Thoracic aorta (tissue), 2 donors: ENCODE measurements around the gene EPN1. TPM values are rescaled to one million over a fixed set of nuclear protein-coding genes. Genes with fewer than 3 reads are reported as not detected.

Experiments
- ATAC-seq: fragments of 150-250 bp; one replicate; pipeline ENCODE4 v1.8.0; 2017; ENCODE audit warnings: low read depth; ENCODE audit not compliant: insufficient number of reproducible peaks, low FRiP score
- DNase-seq: peaks from one replicate; pipeline ENCODE4 v3.0.0-alpha.2; 2020; ENCODE audit warnings: low spot score
- H3K27ac ChIP-seq, 2 donors: fragments of 200-600 bp; sonication (generic); 1 replicate in 1 of 2; 2 replicates in 1 of 2; pipeline ENCODE4 v1.5.1; 2016; ENCODE audit warnings: mild to moderate bottlenecking in 2 of 2, moderate library complexity in 2 of 2
- H3K27me3 ChIP-seq: fragments of 200-600 bp; sonication (generic); replicated peaks from 2 replicates; pipeline ENCODE4 v1.6.0; 2016; ENCODE audit warnings: mild to moderate bottlenecking; ENCODE audit not compliant: insufficient read depth
- H3K36me3 ChIP-seq: fragments of 200-600 bp; sonication (generic); one replicate; pipeline ENCODE4 v1.5.1; 2016
- H3K4me1 ChIP-seq, 2 donors: fragments of 200-600 bp; sonication (generic); 1 replicate in 1 of 2; 2 replicates in 1 of 2; pipeline versions ENCODE4 v1.5.1 to v1.6.0; 2016; ENCODE audit warnings: low read depth in 2 of 2, mild to moderate bottlenecking in 1 of 2; ENCODE audit not compliant: control insufficient read depth in 1 of 2
- H3K4me3 ChIP-seq: fragments of 200-600 bp; sonication (generic); 2 replicates; pipeline ENCODE4 v1.5.1; 2016; ENCODE audit warnings: mild to moderate bottlenecking
- H3K9me3 ChIP-seq: fragments of 200-600 bp; sonication (generic); 2 replicates; pipeline ENCODE4 v1.5.1; 2016
- total RNA-seq, 2 donors: library from RNA; depleted of rRNA; stranded (reverse); fragments of >200 nt; gene quantifications; one replicate each; pipeline versions ENCODE4 v1.1.0 to v1.2.3, GENCODE V29; 2016
- TF ChIP-seq, protein P1 (sequence below): fragments of 200-600 bp; sonication (generic); IDR thresholded peaks from one replicate; pipeline ENCODE4 v1.5.1; 2019; ENCODE audit warnings: antibody characterized with exemption

Gene EPN1
- total RNA-seq, 2 donors from 2014 or later = 91.3 to 93.5 TPM

DNA sequence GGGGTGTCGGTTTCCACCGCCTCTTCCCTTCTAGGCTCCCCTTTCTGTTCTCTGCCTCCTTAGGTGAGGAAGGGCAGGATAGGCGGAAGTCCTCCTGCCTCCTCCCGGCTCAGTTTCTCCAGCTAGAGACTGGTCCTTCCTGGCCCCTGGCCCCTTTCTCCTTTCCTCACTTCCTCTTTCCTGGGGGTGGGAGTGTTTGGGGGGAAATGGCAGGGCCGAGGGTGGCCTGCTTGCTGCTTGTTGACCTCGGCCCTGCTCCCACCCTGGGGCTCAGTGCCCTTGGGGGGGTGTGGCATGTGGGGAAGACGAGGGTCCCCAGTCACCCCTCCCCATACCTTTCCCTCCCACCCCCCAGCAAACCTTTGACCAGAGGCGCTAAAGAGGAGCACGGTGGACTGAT, 15.2 kb upstream of the EPN1 start:
- H3K27ac ChIP-seq = no peak overlapping the region
- TF ChIP-seq, protein P1, sequence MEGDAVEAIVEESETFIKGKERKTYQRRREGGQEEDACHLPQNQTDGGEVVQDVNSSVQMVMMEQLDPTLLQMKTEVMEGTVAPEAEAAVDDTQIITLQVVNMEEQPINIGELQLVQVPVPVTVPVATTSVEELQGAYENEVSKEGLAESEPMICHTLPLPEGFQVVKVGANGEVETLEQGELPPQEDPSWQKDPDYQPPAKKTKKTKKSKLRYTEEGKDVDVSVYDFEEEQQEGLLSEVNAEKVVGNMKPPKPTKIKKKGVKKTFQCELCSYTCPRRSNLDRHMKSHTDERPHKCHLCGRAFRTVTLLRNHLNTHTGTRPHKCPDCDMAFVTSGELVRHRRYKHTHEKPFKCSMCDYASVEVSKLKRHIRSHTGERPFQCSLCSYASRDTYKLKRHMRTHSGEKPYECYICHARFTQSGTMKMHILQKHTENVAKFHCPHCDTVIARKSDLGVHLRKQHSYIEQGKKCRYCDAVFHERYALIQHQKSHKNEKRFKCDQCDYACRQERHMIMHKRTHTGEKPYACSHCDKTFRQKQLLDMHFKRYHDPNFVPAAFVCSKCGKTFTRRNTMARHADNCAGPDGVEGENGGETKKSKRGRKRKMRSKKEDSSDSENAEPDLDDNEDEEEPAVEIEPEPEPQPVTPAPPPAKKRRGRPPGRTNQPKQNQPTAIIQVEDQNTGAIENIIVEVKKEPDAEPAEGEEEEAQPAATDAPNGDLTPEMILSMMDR = no peak
- no peak overlapping the region for H3K4me3 ChIP-seq
- H3K4me1 ChIP-seq = peaks cover 34 to 38% of the 10 kb centered on the region in 2 donors
- no peaks in the 10 kb centered on the region for H3K9me3 ChIP-seq
- no peak for ATAC-seq
- H3K27me3 ChIP-seq = no peaks in the 10 kb centered on the region
- no peak for DNase-seq
- H3K36me3 ChIP-seq = peaks cover 57% of the 10 kb centered on the region

DNA sequence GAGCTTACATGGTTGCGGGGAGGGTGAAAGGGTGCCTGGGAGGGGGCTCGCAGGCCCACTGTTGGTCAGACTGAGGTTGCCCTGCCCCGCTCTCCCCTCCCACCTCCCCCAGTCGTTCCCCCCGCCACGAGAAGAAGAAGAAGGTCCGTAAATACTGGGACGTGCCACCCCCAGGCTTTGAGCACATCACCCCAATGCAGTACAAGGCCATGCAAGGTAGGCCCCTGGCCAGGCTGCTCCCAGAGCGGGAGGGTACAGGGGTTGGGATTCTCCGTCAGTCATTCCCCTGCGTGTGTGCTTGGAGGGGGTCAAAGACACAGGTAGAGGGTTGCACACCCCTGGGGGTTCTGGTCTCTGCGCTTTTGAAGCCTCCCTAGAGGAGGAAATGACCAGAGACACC, 14.6 kb upstream of the EPN1 start:
- DNase-seq (no peak), ATAC-seq (no peak)
- Histone ChIP-seq H3K27me3 (no peaks in the 10 kb centered on the region), H3K4me3 (no peak overlapping the region), H3K9me3 (no peaks in the 10 kb centered on the region), H3K27ac (no peak overlapping the region), H3K4me1 (peaks cover 34 to 38% of the 10 kb centered on the region in 2 donors), H3K36me3 (peaks cover 60% of the 10 kb centered on the region)
- TF ChIP-seq, protein P1 = no peak

DNA sequence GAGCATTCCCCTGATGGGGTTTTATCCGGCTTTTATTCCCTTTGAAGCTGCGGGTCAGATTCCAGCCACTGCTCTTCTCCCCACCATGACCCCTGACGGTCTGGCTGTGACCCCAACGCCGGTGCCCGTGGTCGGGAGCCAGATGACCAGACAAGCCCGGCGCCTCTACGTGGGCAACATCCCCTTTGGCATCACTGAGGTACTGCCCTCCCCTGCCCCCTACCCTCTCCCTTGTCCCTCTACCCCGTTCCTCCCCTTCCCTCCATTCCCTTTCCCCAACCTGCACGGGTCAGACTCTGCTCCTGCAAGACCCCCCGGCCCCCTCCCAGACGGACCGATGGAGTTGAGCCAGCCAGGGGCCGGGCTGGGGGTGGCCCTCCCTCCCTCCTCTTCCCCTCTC, 14.0 kb upstream of the EPN1 start:
- no peak for ATAC-seq

DNA sequence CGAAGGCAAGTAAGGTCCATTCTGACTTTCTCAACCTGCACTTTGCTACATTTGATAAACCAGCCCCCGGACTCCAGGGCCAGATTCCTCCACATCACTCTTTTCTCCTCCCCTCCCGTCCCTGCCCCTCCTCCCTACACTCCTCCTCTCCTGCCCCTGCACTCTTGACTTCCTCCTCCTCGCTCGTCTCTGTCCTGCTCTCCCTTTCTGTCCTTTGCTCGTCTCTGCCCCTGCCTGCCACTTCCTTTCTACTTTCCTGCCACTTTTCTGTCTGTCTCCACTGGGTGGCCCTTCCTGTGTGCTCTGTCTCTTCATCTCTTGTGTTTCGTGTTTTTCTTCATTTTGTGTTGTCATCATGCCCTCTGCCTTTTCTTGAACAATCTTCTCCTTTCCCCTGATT, 13.2 kb upstream of the EPN1 start:
- Histone ChIP-seq H3K36me3 (peaks cover 71% of the 10 kb centered on the region), H3K27ac (no peak overlapping the region), H3K4me1 (peaks cover 24 to 26% of the 10 kb centered on the region in 2 donors), H3K4me3 (no peak overlapping the region), H3K9me3 (no peaks in the 10 kb centered on the region), H3K27me3 (no peaks in the 10 kb centered on the region)
- DNase-seq (no peak), ATAC-seq (no peak)
- TF ChIP-seq, protein P1 = no peak

More for the DNA sequence above, 14.0 kb upstream of the EPN1 start:
- DNase-seq = no peak
- no peak overlapping the region for H3K4me3 ChIP-seq
- TF ChIP-seq, protein P1 = no peak
- H3K27ac ChIP-seq = no peak overlapping the region
- no peaks in the 10 kb centered on the region for H3K27me3 ChIP-seq
- H3K4me1 ChIP-seq = peaks cover 32 to 34% of the 10 kb centered on the region in 2 donors
- no peaks in the 10 kb centered on the region for H3K9me3 ChIP-seq
- peaks cover 63% of the 10 kb centered on the region for H3K36me3 ChIP-seq

DNA sequence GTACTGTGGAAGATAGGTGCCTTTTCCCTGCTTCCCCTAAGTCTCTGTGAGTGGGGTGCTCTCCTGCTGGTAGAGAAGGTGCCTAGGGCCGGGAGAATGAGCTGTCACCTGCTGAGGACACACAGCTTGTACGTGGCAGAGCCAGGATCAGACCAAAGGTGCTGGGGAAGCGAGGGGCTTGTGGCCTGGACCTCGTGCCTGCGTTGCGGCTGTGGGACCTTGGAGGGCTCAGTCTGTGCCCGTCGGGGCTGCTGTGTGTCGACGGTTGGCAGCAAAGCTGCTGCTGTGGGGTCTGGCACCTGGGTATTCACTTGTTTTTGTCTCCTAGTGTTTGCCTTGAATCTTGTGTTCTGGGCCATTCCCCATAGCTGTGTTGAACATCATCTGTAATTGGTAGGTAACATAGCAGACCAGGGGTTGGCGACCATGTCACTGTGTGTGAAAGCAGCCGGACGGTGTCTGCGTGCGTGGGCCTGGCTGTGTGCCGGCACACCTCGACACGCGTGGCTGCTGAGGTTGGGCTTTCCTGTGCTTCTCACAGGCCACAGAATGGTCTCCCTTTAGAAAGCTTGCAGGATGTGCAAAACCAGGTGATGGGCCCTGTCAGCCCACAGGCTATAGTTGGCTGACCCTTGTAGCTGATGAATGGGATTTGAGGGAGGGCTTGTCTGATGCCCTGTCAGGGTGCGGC, 11.0 kb upstream of the EPN1 start:
- H3K4me1 ChIP-seq = peaks cover 3 to 6% of the 10 kb centered on the region in 2 donors
- peaks cover 93% of the 10 kb centered on the region for H3K36me3 ChIP-seq
- DNase-seq (no peak), ATAC-seq (no peak)
- TF ChIP-seq, protein P1 = no peak
- no peak overlapping the region for H3K4me3 ChIP-seq
- H3K27me3 ChIP-seq = no peaks in the 10 kb centered on the region
- no peak overlapping the region for H3K27ac ChIP-seq
- no peaks in the 10 kb centered on the region for H3K9me3 ChIP-seq
